Mononuclear cell (primary cell): ENCODE data around the gene CCR1. TPM values are rescaled to one million over a fixed set of nuclear protein-coding genes. Genes with fewer than 3 reads are reported as not detected.

Source experiments
- H3K27me3 ChIP-seq: 2 replicates; pipeline ENCODE4 v1.6.0; 2011; ENCODE audit warnings: low read length, control low read depth; ENCODE audit not compliant: insufficient read depth
- H3K4me1 ChIP-seq: 2 replicates; pipeline ENCODE4 v1.5.1; 2011; ENCODE audit warnings: mild to moderate bottlenecking, low read length, control low read depth; ENCODE audit not compliant: insufficient read depth
- H3K4me3 ChIP-seq: 2 replicates; pipeline ENCODE4 v1.5.1; 2011; ENCODE audit warnings: mild to moderate bottlenecking, low read length, moderate library complexity
- H3K9me3 ChIP-seq: 2 replicates; pipeline ENCODE4 v1.5.1; 2011; ENCODE audit warnings: low read depth, mild to moderate bottlenecking, control low read depth, low read length
- total RNA-seq: library from RNA; depleted of rRNA; stranded (reverse); fragments of >200 nt; gene quantifications from one replicate; pipeline ENCODE4 v1.2.3, GENCODE V29; 2012

The CCR1 gene
- total RNA-seq, 1 donor: 60.7 TPM

DNA sequence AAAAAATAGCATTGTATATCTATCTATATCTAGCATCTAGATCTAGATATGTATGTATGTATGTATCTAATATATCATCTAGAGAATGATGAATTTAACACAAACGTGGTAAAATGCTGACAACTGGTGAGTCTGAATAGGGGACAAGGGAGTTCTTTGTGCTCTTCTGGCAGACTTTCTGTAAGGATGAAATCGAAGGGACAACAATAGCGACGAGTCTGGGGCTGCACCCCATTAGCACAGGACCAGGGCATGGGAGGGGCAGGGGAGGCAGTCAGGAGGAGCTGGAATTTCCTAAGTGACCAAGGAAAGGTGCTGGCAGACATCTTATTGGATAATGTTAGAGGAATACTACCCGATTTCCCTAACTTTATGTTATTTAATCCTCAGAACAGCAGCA is 7.9 kb downstream of the CCR1 start:
- Histone ChIP-seq H3K4me3 (no peak overlapping the region), H3K4me1 (peaks cover 43% of the 10 kb centered on the region), H3K27me3 (no peaks in the 10 kb centered on the region), H3K9me3 (no peaks in the 10 kb centered on the region)

- Histone ChIP-seq H3K4me1 (peaks cover 30% of the 10 kb centered on the region), H3K4me3 (no peak overlapping the region), H3K9me3 (peaks cover 11% of the 10 kb centered on the region), H3K27me3 (no peaks in the 10 kb centered on the region)
Observed at GRCh38 chr3:46196261-46196957, 11.7 kb downstream of the CCR1 start.

GRCh38 chr3:46194868-46195553 is 13.1 kb downstream of the CCR1 start:
- no peak overlapping the region for H3K4me3 ChIP-seq
- peaks cover 29% of the 10 kb centered on the region for H3K4me1 ChIP-seq
- H3K9me3 ChIP-seq: peaks cover 11% of the 10 kb centered on the region
- H3K27me3 ChIP-seq: no peaks in the 10 kb centered on the region

DNA sequence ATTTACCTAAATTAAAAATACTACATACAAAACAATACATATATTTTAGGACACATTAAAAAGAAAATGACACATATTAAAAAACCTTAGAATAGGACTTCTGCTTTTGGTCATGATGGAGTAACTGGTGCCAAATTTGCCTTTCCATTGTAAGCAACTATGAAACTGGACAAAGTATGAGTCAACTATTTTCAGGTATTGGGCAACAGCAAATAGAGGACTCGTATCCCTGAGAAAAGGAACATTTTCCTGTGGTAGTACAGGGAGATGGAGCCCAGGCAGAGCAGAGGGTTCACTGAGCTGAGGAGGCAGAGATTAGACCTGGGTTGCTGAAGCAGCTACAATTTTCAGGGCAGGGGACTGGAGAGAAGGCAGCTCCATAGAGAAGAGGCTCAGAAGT is 14.7 kb downstream of the CCR1 start:
- no peaks in the 10 kb centered on the region for H3K27me3 ChIP-seq
- peaks cover 11% of the 10 kb centered on the region for H3K9me3 ChIP-seq
- H3K4me1 ChIP-seq: peaks cover 34% of the 10 kb centered on the region
- H3K4me3 ChIP-seq: no peak overlapping the region

DNA sequence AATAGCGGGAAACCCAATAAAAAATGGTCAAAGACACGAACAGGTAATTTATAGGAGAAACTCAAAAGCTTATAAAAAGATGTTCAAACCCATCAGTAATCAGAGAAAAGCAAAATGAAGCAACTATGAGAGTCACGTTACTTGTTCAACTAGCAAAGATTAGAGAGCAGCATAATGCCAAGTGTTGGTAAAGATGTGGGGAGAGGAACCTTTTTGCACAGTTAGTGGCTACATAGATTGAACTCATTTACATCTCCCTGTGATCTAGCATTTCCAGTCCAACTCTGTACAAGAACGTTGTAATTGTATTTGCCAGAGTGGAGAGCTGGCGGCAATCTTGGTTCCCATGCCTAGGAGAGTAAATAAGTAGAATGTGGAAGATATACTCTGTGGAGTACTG is 15.2 kb downstream of the CCR1 start:
- Histone ChIP-seq H3K4me1 (peaks cover 34% of the 10 kb centered on the region), H3K27me3 (no peaks in the 10 kb centered on the region), H3K4me3 (no peak overlapping the region), H3K9me3 (peaks cover 11% of the 10 kb centered on the region)

DNA sequence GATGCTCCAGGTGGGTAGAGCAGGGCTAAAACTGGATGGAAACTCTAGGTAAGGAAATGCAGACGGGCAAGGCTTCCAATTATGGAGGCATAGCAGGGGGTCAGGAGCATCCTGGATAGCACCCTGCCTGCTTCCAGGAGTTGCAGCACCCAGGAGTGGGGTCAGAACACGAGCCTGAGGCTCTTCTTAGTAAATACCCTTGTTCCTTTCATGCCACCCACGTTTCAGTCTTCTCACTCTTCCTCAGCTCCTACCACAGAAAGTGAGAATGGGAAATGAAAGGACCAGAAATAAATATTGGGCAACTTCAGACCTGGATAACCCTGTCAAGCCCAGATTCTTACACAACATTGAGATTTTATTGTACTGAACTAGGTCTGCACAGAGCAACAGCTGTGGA is 16.4 kb downstream of the CCR1 start:
- Histone ChIP-seq H3K27me3 (no peaks in the 10 kb centered on the region), H3K4me3 (no peak overlapping the region), H3K9me3 (peaks cover 11% of the 10 kb centered on the region), H3K4me1 (peaks cover 46% of the 10 kb centered on the region)

- Histone ChIP-seq H3K27me3 (no peaks in the 10 kb centered on the region), H3K4me1 (peaks cover 48% of the 10 kb centered on the region), H3K9me3 (no peaks in the 10 kb centered on the region), H3K4me3 (no peak overlapping the region)
Observed at GRCh38 chr3:46188708-46189107, 19.4 kb downstream of the CCR1 start.

DNA sequence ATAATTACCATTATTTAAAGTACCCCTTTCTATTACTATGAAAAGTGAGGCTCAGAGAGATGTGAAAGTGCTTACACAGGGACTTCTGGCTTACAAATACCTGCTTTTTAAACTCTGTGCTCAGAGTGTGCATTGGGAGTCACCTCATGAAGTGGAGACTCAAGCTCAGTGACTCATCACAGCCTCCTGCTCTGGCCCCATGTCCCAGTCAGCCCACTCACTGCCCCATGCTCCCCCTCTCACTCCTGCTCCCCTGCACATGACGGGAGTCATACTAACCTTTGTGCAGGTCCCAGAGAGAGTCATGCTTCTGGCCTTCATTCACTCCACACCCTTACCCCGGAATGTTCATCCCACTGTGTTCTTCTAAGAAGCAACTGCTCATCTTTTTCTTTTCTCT is 20.2 kb downstream of the CCR1 start:
- Histone ChIP-seq H3K4me3 (no peak overlapping the region), H3K4me1 (peaks cover 49% of the 10 kb centered on the region), H3K9me3 (no peaks in the 10 kb centered on the region), H3K27me3 (no peaks in the 10 kb centered on the region)

GRCh38 chr3:46187341-46187700 is 20.8 kb downstream of the CCR1 start:
- H3K4me1 ChIP-seq: peaks cover 50% of the 10 kb centered on the region
- no peak overlapping the region for H3K4me3 ChIP-seq
- H3K9me3 ChIP-seq: no peaks in the 10 kb centered on the region
- H3K27me3 ChIP-seq: no peaks in the 10 kb centered on the region

GRCh38 chr3:46186471-46187340 is 21.4 kb downstream of the CCR1 start:
- no peak overlapping the region for H3K4me3 ChIP-seq
- H3K9me3 ChIP-seq: no peaks in the 10 kb centered on the region
- H3K27me3 ChIP-seq: no peaks in the 10 kb centered on the region
- peaks cover 43% of the 10 kb centered on the region for H3K4me1 ChIP-seq

GRCh38 chr3:46184469-46184868 is 23.6 kb downstream of the CCR1 start:
- peaks cover 3% of the 10 kb centered on the region for H3K27me3 ChIP-seq
- H3K4me1 ChIP-seq: peaks cover 32% of the 10 kb centered on the region

DNA sequence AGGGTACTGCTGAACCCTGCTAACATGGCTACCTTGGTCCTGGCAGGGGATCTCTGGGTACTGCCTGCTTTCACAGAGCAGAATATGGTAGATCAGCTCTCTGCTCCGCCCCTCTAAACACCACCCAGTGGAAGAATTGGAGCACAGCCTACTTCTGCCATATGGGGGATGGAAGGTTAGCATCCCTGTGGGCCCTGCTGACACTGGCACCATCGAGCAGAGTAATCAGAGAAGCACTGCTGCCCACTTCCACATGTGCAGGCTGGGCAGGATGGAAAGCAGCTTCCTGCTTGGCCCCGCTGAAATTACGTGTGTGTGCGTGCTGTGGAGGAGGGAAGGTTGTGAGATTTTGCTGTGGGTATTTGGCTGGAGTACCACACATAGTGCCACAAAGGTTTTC is 24.8 kb downstream of the CCR1 start:
- Histone ChIP-seq H3K9me3 (no peaks in the 10 kb centered on the region), H3K4me1 (peaks cover 30% of the 10 kb centered on the region), H3K27me3 (peaks cover 3% of the 10 kb centered on the region), H3K4me3 (no peak overlapping the region)

More at GRCh38 chr3:46184469-46184868, 23.6 kb downstream of the CCR1 start:
- H3K9me3 ChIP-seq: no peaks in the 10 kb centered on the region
- no peak overlapping the region for H3K4me3 ChIP-seq

- no peak overlapping the region for H3K4me3 ChIP-seq
- no peaks in the 10 kb centered on the region for H3K4me1 ChIP-seq
- no peaks in the 10 kb centered on the region for H3K9me3 ChIP-seq
- no peaks in the 10 kb centered on the region for H3K27me3 ChIP-seq
Observed at GRCh38 chr3:46168583-46169345, 39.3 kb downstream of the CCR1 start.

GRCh38 chr3:46163556-46164041 is 44.5 kb downstream of the CCR1 start:
- Histone ChIP-seq H3K27me3 (no peaks in the 10 kb centered on the region), H3K9me3 (no peaks in the 10 kb centered on the region), H3K4me3 (no peak overlapping the region), H3K4me1 (no peaks in the 10 kb centered on the region)
